GM21515 (cell line): ENCODE data around the gene MZT2B.
"Not testable (repeated sequence)": the region's sequence is repeated elsewhere in the genome, so short reads cannot be mapped to it uniquely, and the experiment has no call there.

Experiments
- ATAC-seq: cut with Tn5 transposase; IDR thresholded peaks from one replicate; pipeline ENCODE4 v1.9.1; 2021; ENCODE audit not compliant: unreplicated experiment

MZT2B gene

DNA sequence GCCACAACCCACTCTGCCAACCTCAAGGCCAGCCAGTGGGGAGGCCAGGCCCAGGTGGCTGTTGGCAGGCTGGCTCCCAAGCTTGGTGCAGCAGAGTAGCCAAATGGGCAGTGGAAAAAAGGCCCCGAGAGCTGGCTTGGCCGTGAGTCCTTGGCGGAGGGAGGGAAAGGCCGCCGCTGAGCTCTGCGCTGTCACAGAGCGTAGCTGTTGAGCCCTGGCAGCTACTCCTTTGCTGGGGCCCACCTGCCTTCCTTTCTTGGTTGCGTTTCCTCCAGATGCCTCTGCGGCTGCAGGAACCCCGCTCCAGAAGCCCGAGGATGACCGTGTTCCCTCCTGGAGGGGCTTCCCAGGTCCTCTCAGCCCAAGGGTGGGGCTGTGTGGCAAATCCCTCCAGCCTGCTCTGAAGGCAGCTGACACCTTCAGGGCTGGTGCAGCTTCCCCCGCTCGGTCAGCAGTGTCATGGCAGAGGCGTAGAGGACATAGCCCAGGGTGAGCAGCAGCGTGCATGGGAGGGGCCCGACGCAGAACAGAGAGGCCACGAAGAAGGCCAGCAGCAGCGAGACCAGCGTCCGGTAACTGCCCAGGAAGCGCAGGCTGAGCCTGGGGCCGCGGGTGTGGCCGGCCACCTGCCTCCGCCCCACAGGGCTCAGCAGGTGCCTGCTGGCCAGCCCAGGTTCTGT, 29.8 kb upstream of the MZT2B start:
- ATAC-seq: not testable (repeated sequence)

DNA sequence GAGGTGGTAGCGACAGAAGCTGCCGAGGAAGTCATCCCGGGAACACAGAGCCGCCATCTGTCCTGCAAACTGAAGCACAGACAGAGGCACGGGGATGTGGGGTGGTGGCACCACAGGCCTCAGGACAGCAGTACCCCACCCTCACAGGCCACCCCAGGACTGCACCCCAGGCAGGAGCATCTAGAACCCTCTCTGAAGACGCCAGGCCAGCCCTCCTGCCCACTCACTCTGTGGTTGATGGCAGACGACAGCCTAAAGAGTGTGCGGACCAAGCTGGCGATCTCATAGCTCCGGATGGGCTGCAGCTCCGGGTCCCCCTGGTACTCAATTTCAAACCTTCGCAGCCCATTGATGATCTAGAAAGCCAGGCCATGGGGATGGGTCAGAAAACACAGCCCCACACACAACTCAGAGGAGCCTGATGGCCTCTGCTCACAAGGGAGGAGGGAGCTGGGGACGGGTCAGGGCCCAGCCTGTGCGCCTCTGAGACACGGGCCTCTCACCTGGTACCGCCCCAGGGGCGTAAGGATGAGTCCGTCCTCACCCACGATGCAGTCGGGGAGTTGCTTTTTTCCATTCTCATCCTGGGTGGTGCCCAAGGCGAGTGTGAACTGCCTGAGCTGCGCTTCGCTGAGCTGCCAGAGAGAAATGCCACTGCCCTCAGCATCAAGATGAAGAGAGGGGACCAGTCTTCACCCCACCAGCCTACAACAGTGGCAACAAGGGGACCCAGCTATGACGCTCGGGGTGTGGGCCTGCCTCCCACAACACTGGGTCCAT, 29.1 kb upstream of the MZT2B start:
- ATAC-seq: no peak

DNA sequence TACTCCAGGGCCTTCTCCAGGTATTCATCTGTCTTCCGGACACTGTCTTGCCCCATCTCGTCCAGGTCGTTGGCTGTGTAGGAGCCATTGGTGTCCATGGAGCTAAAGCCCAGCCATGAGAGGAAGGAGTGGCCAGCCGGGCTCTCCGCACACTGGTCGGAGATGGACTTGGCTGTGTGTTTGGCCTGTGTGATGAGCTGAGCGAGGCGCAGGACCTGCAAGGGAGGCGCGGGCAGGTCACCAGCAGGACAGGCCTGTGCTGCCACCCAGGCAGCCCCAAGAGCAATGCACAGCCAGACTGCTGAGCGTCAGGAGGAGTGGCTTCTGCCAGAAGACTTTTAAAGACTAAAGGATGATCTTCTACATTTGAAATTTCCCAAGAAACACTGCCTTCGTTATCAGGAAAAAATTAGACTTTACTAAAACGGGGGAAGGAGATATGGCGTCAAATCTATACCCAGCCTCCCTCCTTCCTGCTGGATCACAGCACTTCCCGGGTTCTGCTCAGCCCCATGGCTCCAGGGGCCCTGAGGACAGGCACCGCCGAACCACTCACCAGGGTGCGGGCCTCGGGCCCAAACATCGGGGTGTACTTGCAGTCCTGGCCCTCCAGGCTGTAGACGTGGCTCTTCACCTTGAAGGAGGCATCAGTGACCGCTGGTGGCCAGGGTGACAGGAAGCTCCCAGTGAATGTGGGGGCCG, 28.2 kb upstream of the MZT2B start:
- not testable (repeated sequence) for ATAC-seq

DNA sequence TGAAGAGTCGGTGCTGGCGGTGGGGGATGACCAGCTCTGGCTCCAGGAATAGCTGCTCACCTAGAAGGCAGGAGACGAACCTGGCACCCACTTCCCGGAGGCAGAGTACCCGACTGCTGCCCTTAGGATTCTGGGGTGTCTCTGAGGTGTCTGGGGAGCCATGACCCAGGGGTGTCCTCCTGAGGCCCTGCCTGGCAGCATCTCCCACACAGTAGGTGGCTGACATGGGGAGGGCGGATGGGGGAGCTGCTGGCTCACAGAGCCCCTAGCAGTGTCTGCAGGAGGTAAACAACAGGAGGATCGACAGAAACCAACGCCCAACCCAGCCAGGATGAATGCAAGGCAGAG, 27.7 kb upstream of the MZT2B start:
- not testable (repeated sequence) for ATAC-seq

DNA sequence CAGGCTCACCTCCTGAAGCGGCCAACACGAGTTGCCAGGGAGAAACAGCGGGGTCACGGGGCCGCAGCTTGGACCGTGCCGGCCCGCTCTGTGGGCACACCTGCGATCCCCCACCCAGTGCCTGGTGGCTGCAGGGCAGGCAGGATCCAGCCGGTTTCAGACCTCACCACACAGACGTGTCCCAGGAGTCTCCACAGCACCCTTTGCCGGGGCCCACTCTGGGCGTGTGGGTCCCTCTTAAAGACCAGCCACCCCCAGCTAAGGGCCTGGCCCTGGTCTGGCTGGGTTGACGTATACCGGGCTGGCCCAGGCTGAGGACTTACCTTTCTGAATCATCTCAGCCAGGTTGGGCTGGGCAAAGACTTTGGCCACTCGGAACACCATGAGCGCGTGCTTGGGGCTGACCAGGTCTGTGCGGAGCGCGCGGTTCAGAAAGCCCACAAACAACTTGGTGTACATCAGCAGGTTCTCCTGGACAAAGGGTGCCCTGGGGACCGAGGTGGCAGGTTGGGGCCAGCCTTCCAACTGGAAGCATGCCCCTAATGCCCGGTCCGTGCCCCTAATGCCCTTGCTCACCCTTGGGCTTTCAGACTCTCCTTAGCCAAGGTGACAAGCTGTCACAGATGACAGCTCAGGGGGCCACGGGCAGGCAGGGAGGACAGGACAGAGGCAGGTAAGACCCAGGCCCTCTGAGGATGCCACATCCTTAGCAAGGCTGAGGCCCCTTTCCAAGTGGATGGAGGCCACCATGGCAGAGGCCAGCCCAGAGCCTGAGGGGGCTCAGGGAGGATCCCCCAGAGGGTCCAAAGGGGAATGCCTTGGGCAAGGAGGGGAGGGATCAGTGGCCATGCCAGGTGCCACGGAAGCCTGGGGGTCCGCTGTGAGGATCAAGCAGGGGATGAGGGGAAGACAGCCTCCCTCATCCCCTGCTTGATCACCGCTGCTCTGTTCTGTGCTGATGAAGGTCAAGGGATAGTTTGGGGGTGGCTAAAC, 27.0 kb upstream of the MZT2B start:
- ATAC-seq: no peak

DNA sequence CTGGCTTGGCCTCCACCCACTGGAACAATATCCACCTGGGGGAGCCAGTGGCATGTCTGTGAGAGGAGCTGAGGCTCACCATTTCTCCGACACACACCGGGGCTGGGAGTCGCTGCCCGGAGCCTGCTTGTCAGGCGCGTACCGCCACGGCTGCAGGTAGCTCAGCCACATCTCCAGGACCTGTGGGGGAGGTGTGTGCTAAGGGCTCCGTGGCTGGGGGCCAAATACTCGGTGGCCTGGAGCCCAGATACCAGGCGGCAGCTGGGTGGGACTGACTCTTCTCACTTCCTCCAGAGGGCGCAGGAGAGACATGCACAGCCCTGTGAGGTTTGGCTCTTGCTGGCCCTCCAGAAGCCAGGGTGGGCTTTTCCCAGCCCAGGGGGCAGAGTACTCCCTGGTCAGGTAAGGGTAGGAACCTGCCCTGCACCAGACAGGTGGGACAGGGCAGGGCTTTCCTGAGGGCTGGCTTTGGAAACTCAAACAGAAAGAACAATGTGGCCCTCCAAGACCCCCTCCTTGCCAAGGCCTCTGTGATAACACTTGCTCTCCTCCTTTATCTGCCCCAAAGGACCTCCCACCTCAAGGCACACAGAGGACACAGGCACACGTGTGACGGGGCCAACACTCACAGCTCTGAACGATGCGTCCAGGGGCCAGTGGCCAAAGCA, 26.0 kb upstream of the MZT2B start:
- not testable (repeated sequence) for ATAC-seq

DNA sequence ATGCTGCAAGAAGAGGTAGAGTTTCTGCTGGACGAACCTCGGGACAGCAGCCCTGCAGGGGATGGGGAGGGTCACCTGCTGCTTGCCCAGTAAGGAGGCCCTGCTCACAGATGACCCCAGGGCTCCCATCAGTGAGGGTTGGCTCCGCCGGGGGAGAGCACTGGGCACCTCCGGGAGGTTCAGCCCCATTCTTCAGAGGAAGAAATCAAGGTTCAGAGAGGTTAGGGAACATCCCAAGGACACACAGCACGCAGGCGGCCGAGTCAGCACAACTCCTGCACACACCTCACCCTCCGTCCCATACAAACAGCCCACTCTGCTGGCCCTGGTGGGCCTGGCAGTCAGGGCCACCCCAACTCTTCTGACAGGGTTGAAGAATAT, 25.4 kb upstream of the MZT2B start:
- no peak for ATAC-seq

DNA sequence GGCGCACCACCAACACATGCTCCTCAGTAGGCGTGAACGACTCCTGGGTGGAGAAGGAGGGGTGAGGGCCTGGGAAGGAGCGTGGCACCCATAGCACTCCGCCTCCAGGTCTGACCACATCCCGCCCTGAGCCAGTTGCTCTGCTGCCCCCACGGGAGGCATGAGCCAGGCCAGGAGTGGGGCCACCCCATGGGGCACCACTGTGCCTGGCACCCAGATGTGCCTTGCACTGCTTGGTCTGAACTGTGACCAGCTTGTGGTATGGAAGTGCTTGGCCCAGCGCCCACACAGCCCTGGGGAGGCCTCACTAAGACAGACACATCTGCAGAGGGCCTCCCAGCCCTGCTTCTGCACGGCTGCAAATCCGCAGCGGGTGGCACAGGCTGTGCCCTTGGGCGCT, 24.7 kb upstream of the MZT2B start:
- ATAC-seq: not testable (repeated sequence)

DNA sequence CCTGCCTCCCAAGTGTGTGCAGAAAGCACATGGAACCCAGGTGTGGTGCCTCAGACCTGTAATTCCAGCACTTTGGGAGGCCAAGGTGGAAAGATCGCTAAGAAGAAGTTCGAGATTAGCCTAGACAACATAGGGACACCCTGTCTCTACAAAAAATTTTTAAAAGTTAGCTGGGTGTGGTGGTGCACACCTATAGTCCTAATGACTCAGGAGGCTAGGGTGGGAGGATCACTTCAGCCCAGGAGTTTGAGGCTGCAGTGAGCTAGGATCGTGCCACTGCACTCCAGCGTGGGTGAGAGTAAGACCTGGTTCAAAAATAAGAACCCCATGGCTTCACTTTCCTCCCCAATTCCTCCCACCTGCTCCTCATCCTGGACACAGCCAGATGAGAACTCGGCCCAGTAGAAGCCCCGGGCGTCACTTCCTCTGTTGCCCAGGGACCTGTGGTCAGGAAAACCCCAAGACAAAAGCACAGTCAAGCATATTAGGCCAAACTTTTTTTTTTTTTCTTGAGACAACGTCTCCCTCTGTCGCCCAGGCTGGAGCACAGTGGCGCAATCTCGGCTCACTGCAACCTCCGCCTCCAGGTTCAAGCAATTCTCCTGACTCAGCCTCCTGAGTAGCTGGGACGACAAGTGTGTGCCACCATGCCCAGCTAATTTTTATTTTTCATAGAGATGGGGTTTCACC, 24.1 kb upstream of the MZT2B start:
- ATAC-seq: peak; percentile 87

DNA sequence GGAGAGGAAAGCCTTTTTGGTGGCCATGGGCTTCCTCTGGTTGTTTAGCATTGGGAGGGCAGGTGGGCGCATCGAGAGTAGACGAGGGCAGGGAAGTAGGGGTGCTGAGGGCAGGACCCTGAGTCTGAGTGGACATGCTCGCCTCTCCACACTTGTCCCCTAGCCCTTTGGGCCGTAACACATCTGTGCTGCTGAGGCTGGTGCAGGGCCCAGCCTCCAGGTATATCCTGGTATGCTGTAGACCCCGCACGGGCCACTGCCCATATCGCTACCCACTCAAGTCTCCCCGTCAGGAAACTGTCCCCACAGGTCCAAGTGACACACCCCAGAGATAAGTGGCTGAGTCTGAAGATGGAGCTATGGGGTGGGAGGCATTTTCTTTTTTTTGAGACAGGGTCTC, 23.4 kb upstream of the MZT2B start:
- no peak for ATAC-seq

DNA sequence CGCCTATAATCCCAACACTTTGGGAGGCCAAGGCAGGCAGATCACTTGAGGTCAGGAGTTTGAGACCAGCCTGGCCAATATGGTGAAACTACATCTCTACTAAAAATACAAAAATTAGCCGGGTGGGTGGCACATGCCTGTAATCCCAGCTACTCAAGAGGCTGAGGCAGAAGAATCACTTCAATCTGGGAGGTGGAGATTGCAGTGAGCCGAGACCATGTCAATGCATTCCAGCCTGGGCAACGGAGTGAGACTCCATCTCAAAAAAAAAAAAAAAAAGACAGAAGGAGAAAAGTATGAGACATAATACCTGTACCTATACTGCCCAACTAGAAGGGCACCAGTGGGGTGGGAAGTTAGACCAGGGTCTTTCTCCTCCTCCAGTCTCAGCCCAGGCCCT, 22.7 kb upstream of the MZT2B start:
- not testable (repeated sequence) for ATAC-seq

DNA sequence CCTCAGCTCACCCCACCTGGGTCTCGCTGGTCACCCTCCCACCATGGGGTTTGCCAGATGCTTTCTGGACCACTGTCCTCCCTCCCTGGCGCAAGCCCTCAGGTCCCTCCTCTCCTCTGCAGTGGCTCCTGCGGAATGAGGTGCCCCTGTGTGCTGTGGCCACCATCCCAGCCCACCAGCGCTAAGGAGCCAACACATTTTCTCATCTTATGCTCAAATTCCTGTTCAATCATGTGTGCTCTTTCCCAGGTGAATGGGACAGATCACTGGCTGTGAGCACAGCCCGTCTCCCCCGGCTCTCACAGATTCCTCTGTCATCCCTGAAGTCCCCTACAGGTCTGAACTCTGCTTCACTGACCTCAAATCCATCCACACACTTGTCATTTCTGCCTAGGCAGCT, 21.9 kb upstream of the MZT2B start:
- ATAC-seq: no peak

DNA sequence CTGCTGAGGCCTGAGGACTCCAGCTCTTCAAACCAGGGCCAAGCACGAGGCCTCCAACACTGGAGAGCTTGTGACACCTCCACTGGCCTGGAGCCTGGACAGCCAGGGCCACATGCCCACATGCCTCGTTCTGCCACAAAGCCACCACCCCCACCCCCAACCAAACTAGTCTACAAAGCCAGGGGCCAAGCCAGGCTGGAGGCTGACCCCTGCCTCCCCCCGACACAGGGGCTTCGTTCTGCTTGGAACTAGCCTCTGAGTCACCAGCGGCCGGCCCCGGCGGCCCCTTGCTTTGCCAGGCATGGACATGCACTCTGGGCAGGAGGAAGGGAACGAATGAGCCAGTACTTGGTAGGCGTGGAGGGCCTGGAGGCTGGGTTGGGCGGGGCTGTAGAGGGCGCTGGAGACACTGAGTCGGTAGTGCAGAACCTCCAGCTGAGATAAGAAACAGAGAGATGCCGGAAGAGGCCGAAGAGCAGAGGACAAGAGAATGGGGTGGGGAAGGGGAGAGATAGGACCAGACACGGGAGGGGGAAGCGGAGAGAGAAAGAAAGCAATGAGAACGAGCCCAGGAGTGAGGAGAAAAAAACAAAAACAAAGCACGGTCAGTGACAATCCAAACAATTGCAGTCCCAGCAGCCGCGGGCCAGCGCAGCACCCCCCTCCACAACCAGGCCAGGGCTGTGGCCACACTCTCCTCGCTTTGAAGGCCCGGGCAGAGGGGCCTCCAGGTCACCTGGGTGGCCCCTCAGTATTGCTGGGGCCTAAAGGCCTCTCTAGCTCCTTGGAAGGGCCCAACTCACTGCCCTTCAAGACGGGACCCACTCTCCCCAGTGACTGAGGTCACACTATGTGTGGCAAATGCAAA, 21.0 kb upstream of the MZT2B start:
- ATAC-seq: not testable (repeated sequence)

DNA sequence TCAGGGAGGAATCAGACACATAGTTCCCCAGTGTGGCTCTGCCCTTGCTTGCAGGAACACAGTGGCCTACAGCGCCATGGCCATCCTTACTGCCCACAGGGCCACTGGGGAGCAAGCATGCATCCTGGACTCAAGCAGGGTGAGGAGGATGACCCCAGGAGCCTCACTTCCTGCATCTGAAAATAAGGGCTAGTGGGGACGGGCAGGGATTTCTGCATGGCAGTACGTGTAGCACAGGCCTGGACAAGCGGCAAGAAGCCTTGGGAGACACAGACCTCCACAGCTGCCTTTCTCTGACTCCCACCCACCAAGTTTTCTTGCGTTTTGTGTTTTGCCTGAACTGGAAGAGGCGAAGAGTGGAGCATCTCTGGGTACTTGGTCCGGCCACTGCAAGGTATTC, 19.6 kb upstream of the MZT2B start:
- not testable (repeated sequence) for ATAC-seq

DNA sequence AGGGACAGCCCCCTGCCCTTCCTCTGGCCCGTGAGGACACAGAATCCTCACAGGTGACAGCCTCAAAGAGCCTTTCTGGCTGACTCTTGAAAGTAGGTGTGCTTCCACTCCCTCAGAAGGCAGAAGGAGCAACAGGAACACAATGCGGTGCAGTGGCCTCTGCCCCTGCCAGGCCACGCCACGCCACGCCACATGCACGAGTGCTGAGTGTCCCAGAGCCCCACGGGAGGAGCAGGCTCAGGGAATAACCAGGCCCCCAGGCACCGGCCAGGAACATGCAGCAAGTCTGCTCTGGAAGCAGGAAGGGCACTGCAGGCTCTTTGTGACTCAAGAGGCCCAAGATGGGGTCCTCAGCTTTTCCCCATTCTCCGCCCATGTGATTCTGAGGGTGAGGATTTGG, 19.1 kb upstream of the MZT2B start:
- ATAC-seq: no peak

DNA sequence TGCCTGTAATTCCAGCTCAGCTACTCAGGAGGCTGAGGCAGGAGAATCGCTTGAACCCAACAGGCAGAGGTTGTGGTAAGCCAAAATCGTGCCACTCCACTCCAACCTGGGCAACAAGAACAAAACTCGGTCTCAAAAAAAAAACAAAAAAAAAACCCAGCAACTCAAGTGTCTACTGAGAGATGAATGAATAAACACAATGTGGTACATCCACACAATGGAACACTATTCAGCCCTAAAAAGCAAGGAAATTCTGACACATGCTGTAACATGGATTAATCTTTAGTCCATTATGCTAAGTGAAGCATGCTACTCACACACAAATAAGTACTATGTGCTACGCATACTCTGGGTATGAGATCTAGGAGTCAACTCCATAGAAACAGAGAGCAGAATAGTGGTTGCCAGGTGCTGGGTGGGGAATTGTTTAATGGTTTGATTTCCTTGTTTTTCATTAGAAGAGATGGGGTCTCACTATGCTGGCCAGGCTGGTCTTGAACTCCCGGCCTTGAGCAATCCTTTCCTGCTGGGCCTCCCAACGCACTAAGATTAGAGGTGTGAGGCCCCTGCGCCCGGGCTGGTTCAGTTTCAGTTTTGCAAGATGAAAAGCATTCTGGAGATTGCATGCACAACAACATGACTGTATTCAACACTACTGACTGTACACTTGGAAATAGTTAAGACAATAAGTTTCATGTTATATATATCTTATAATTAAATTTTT, 16.6 kb upstream of the MZT2B start:
- ATAC-seq: no peak

DNA sequence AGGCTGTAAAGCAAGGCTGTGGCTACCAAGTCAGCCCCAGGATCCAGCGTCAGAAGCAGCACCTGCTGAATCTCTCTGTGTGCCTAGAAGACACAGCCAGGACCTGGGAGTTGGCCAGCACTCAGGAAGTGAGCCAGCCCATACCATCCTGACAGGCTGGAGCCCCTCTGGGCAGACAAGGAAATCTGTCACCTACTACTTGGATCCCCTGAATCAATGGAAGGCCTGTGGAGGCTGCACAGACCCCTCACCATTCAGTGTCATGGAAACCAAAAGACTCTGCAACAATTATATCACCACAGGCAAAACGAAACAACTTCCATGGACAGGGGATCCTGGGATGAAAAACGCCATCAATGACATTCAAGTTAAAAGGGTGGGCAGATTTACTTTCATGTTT, 15.5 kb upstream of the MZT2B start:
- ATAC-seq: not testable (repeated sequence)

DNA sequence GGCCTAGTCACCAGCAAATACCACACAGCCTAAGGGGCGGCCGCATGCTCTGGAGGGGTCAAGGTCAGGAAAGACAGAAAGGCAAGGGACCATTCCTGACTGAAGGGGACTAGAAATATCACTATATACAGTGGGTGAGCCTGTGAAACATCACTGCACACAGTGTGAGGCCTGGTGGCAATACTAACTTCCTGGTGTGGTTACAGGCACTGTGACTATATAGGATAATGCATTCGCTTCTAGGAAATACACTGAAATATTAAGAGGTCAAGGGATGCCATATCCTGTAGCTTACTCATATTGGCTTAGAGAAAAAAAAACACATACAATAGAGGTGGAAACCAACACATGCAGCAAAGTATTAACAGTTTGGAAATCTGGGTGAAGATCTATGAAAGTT, 12.9 kb upstream of the MZT2B start:
- ATAC-seq: not testable (repeated sequence)
